ENCODE results near the gene YEATS2. TPM values are rescaled to one million over a fixed set of nuclear protein-coding genes. Genes with fewer than 3 reads are reported as not detected.

YEATS2 gene
- total and polyA plus RNA-seq, 2 donors (not counting 3 experiments of a cell fraction or from before 2014, with no cell fraction given), result 30.2 to 59.9 TPM

- Histone ChIP-seq H3K4me3 (replicated peaks in 1 of 3; ENCODE audit: insufficient read depth in 1 of 3, low read depth in 1 of 3, low read length in 3 of 3) (no peak overlapping the region), H3K27me3 (ENCODE audit: control insufficient read depth in 2 of 2, insufficient read depth in 2 of 2, low read length in 2 of 2) (no peaks in the 10 kb centered on the region), H2AFZ (ENCODE audit: low read depth, low read length) (no peak overlapping the region), H3K9me1 (replicated peaks; ENCODE audit: control insufficient read depth, extremely low read depth, insufficient read depth, low read length) (no peaks in the 10 kb centered on the region), H3K4me2 (ENCODE audit: insufficient read depth, low read length) (no peak overlapping the region), H3K9me3 (replicated peaks; ENCODE audit: control insufficient read depth, insufficient read depth, low read length) (no peaks in the 10 kb centered on the region), H3K27ac (ENCODE audit: insufficient read depth, low read depth, low read length) (no peak overlapping the region), H3K9ac (replicated peaks; ENCODE audit: extremely low read depth, insufficient read depth, low read length) (no peak overlapping the region), H3K36me3 (ENCODE audit: control insufficient read depth in 2 of 2, extremely low read depth in 1 of 2, insufficient read depth in 2 of 2, low read length in 2 of 2) (peaks cover 7 to 12% of the 10 kb centered on the region in 2 experiments), H3K4me1 (ENCODE audit: control insufficient read depth, extremely low read depth, insufficient read depth, low read length) (no peaks in the 10 kb centered on the region), H3K79me2 (ENCODE audit: control insufficient read depth, insufficient read depth, low read length) (peaks cover 2% of the 10 kb centered on the region), H4K20me1 (replicated peaks; ENCODE audit: control insufficient read depth, extremely low read depth, insufficient read depth, low read length) (no peaks in the 10 kb centered on the region)
- TF ChIP-seq POLR2AphosphoS5 (IDR thresholded peaks at IDR 0.05; ENCODE audit: insufficient read depth, low read depth, low read length) (no peak), POLR2A (IDR thresholded peaks at IDR 0.05; ENCODE audit: low read depth, low read length) (no peak), GATA2 (IDR thresholded peaks at IDR 0.05; ENCODE audit: insufficient read depth, insufficient read length, low read depth, low read length) (no peak), MYC (IDR thresholded peaks at IDR 0.05; ENCODE audit: low read depth, low read length) (no peak), EZH2 (IDR thresholded peaks at IDR 0.05; ENCODE audit: borderline replicate concordance, low read depth, low read length, severe bottlenecking) (no peak), JUN (IDR thresholded peaks at IDR 0.05; ENCODE audit: borderline replicate concordance, insufficient read depth, insufficient read length, low read depth) (no peak), FOS (IDR thresholded peaks at IDR 0.05; ENCODE audit: borderline replicate concordance, insufficient read depth, low read length) (no peak)
- ChIA-PET POLR2A (no interaction called here), CTCF (interaction anchor here (1.5 kb wide), 1 partner anchor 95 kb away, joined by 5 read pairs; the partner anchor contains the start of gene PARL)
- dilution Hi-C loops (cut with MboI; ENCODE audit: extremely low pct_ligation_motif_present, low sequenced_read_pairs), result no loop called here
- no peak for DNase-seq (ENCODE audit: low read depth, low spot score)
- no TSS peak for BruUV-seq (replicated peaks)
- FAIRE-seq, result no peak
- intact Hi-C loops (cut with micrococcal nuclease), result no loop called here
Observed at GRCh38 chr3:183789826-183790225, 92.2 kb downstream of the YEATS2 start.

- intact Hi-C loops (cut with micrococcal nuclease) (no loop called here), dilution Hi-C loops (cut with MboI; ENCODE audit: extremely low pct_ligation_motif_present, low sequenced_read_pairs) (no loop called here)
- H3K4me3 ChIP-seq (replicated peaks in 1 of 3; ENCODE audit: insufficient read depth in 1 of 3, low read depth in 1 of 3, low read length in 3 of 3), result no peak overlapping the region
- H3K9me1 ChIP-seq (replicated peaks; ENCODE audit: control insufficient read depth, extremely low read depth, insufficient read depth, low read length), result no peaks in the 10 kb centered on the region
- no peaks in the 10 kb centered on the region for H4K20me1 ChIP-seq (replicated peaks; ENCODE audit: control insufficient read depth, extremely low read depth, insufficient read depth, low read length)
- H3K4me1 ChIP-seq (ENCODE audit: control insufficient read depth, extremely low read depth, insufficient read depth, low read length), result no peaks in the 10 kb centered on the region
- H2AFZ ChIP-seq (ENCODE audit: low read depth, low read length), result no peak overlapping the region
- POLR2A ChIA-PET, result no interaction called here
- CTCF ChIA-PET, result no interaction called here
- no TSS peak for BruUV-seq (replicated peaks)
- no peak overlapping the region for H3K4me2 ChIP-seq (ENCODE audit: insufficient read depth, low read length)
- H3K36me3 ChIP-seq (ENCODE audit: control insufficient read depth in 2 of 2, extremely low read depth in 1 of 2, insufficient read depth in 2 of 2, low read length in 2 of 2), result peaks cover 7 to 12% of the 10 kb centered on the region in 2 experiments
- no peaks in the 10 kb centered on the region for H3K9me3 ChIP-seq (replicated peaks; ENCODE audit: control insufficient read depth, insufficient read depth, low read length)
- no peak overlapping the region for H3K27ac ChIP-seq (ENCODE audit: insufficient read depth, low read depth, low read length)
- no peak for TF ChIP-seq POLR2AphosphoS5 (IDR thresholded peaks at IDR 0.05; ENCODE audit: insufficient read depth, low read depth, low read length)
- TF ChIP-seq JUN (IDR thresholded peaks at IDR 0.05; ENCODE audit: borderline replicate concordance, insufficient read depth, insufficient read length, low read depth), result no peak
- TF ChIP-seq MAX (IDR thresholded peaks at IDR 0.05; ENCODE audit: insufficient read depth, insufficient read length), result no peak
- no peak for TF ChIP-seq GATA2 (IDR thresholded peaks at IDR 0.05; ENCODE audit: insufficient read depth, insufficient read length, low read depth, low read length)
- no peak for TF ChIP-seq CTCF (IDR thresholded peaks at IDR 0.05; ENCODE audit: extremely low read depth in 1 of 2, insufficient read depth in 1 of 2, low read depth in 1 of 2, low read length in 2 of 2)
- TF ChIP-seq MYC (IDR thresholded peaks at IDR 0.05; ENCODE audit: low read depth, low read length), result no peak
- no peak for TF ChIP-seq EZH2 (IDR thresholded peaks at IDR 0.05; ENCODE audit: borderline replicate concordance, low read depth, low read length, severe bottlenecking)
- TF ChIP-seq FOS (IDR thresholded peaks at IDR 0.05; ENCODE audit: borderline replicate concordance, insufficient read depth, low read length), result no peak
- no peak for TF ChIP-seq POLR2A (IDR thresholded peaks at IDR 0.05; ENCODE audit: low read depth, low read length)
- H3K9ac ChIP-seq (replicated peaks; ENCODE audit: extremely low read depth, insufficient read depth, low read length), result no peak overlapping the region
- FAIRE-seq (no peak), DNase-seq (ENCODE audit: low read depth, low spot score) (no peak)
- peaks cover 2% of the 10 kb centered on the region for H3K79me2 ChIP-seq (ENCODE audit: control insufficient read depth, insufficient read depth, low read length)
- no peaks in the 10 kb centered on the region for H3K27me3 ChIP-seq (ENCODE audit: control insufficient read depth in 2 of 2, insufficient read depth in 2 of 2, low read length in 2 of 2)
Observed at GRCh38 chr3:183790700-183791099, 93.1 kb downstream of the YEATS2 start.
